Prostate gland (tissue), 2 donors: ENCODE measurements around the gene CLIC1.

Source experiments
- CTCF ChIP-seq, 4 experiments: fragments of 200-600 bp in 2 of 4; fragments of 450-650 bp in 2 of 4; sonication (generic) in 2 of 4; IDR thresholded peaks; 1 replicate in 3 of 4; 2 replicates in 1 of 4; pipeline ENCODE4 v1.5.1; 2016 to 2019; ENCODE audit warnings: antibody characterized with exemption in 4 of 4, mild to moderate bottlenecking in 2 of 4, moderate library complexity in 2 of 4
- POLR2A ChIP-seq: fragments of 450-650 bp; IDR thresholded peaks from one replicate; pipeline ENCODE4 v1.6.1; 2016; ENCODE audit warnings: antibody characterized with exemption, mild to moderate bottlenecking

DNA sequence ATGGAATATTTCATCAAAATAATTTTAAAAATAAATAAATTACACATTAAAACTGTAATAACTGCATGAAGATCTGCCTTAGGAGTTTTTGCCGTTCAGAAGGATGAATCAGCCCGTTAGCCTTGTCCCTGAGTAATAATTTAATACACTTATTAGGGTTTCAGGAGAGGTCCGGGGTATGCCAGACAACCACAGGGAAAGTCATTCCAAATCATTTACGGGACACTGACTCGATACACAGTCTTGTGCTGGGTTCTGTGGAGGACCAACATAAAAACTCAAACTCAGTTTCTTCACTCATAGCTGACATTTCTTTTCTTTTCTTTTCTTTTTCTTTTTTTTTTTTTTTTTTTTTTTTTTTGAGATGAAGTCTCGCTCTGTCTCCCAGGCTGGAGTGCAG is 30.4 kb downstream of the CLIC1 start:
- TF ChIP-seq CTCF (IDR thresholded peaks at IDR 0.05) = no peak
- TF ChIP-seq POLR2A = no peak
